A549 (cell line): ENCODE data around the gene LRIG3. TPM values are rescaled to one million over a fixed set of nuclear protein-coding genes. Genes with fewer than 3 reads are reported as not detected.

Source experiments
- ATAC-seq, 2 experiments: fragments of 200-7000 bp in 1 of 2; fragments of >200 bp in 1 of 2; cut with Nextera tagmentation in 1 of 2; cut with Tn5 transposase in 1 of 2; 3 replicates each; pipeline versions ENCODE4 v1.8.0 to v1.9.1; 2018 to 2020; ENCODE audit warnings: mild to moderate bottlenecking in 1 of 2, moderate library complexity in 1 of 2
- CTCF ChIA-PET: fragments of 300-600 bp; sonication (Branson Sonifier 250); formaldehyde crosslinking; extraction: SDS; loops from one replicate; lab custom pipeline; 2021; ENCODE audit warnings: antibody characterized with exemption, inconsistent platforms; lab: Yijun Ruan, JAX
- POLR2A ChIA-PET: fragments of 350-600 bp; formaldehyde crosslinking; extraction: SDS; loops from one replicate; lab custom pipeline; 2021; ENCODE audit warnings: antibody characterized with exemption, inconsistent platforms; lab: Yijun Ruan, JAX
- DNase-seq, 2 experiments: peaks; one replicate each; pipeline versions ENCODE4 v3.0.0 to v3.0.0-alpha.2; 2011 to 2016; ENCODE audit warnings: low read depth in 1 of 2, low spot score in 1 of 2
- FAIRE-seq: peaks from 2 replicates; lab custom pipeline; 2011; peaks lifted over from hg19 to GRCh38; lab: Jason Lieb, UNC
- H3K27ac ChIP-seq, 2 experiments: fragments of >200 bp; sonication (Bioruptor Twin); formaldehyde crosslinking; 3 replicates each; pipeline ENCODE4 v1.5.1; 2016 to 2017
- H3K4me1 ChIP-seq: fragments of >200 bp; sonication (Bioruptor Twin); formaldehyde crosslinking; 3 replicates; pipeline ENCODE4 v1.6.1; 2016
- H3K4me2 ChIP-seq: fragments of >200 bp; sonication (Bioruptor Twin); formaldehyde crosslinking; 3 replicates; pipeline ENCODE4 v1.6.1; 2016
- H3K4me3 ChIP-seq: fragments of >200 bp; sonication (Bioruptor Twin); formaldehyde crosslinking; 3 replicates; pipeline ENCODE4 v1.5.1; 2016
- H3K9me3 ChIP-seq: fragments of >200 bp; sonication (Bioruptor Twin); formaldehyde crosslinking; 3 replicates; pipeline ENCODE4 v1.6.1; 2016
- CBX8 ChIP-seq: fragments of 200-600 bp; sonication (generic); IDR thresholded peaks from 2 replicates; pipeline ENCODE4 v1.6.1; 2016
- CHD2 ChIP-seq: fragments of 150-350 bp; IDR thresholded peaks from 2 replicates; pipeline ENCODE4 v1.6.1; 2014; ENCODE audit warnings: low read length; ENCODE audit not compliant: partially characterized antibody
- ESRRA ChIP-seq: fragments of 150-350 bp; IDR thresholded peaks from 2 replicates; pipeline ENCODE4 v1.6.1; 2014; ENCODE audit warnings: mild to moderate bottlenecking, low read length, borderline replicate concordance
- FOSB ChIP-seq: fragments of 250-450 bp; sonication (Bioruptor Pico); IDR thresholded peaks from 2 replicates; pipeline ENCODE4 v1.5.0; 2020; ENCODE audit warnings: mild to moderate bottlenecking, moderate library complexity
- FOSL2 ChIP-seq, 2 experiments: fragments of 450-650 bp in 1 of 2; fragments of >200 bp in 1 of 2; sonication (Bioruptor Twin) in 1 of 2; formaldehyde crosslinking; IDR thresholded peaks; 2 replicates each; pipeline versions ENCODE4 v1.5.0 to v1.6.1; 2016 to 2020; ENCODE audit warnings: mild to moderate bottlenecking in 1 of 2, moderate library complexity in 1 of 2
- HEYL ChIP-seq: fragments of 250-450 bp; sonication (Bioruptor Pico); IDR thresholded peaks from 2 replicates; pipeline ENCODE4 v1.8.0; 2021; ENCODE audit warnings: mild to moderate bottlenecking, moderate library complexity
- HOXB13 ChIP-seq: fragments of 250-450 bp; sonication (Bioruptor Pico); IDR thresholded peaks from 2 replicates; pipeline ENCODE4 v1.5.0; 2020; ENCODE audit warnings: low read depth, mild to moderate bottlenecking, moderate library complexity
- HOXB5 ChIP-seq: fragments of 250-450 bp; sonication (Bioruptor Pico); IDR thresholded peaks from 2 replicates; pipeline ENCODE4 v1.5.0; 2020; ENCODE audit warnings: mild to moderate bottlenecking, moderate library complexity
- JUN ChIP-seq, 2 experiments: fragments of >200 bp; sonication (Bioruptor Twin); formaldehyde crosslinking; IDR thresholded peaks; 2 replicates in 1 of 2; 3 replicates in 1 of 2; pipeline ENCODE4 v1.6.1; 2016 to 2017
- KDM1A ChIP-seq: fragments of 200-600 bp; sonication (generic); IDR thresholded peaks from 2 replicates; pipeline ENCODE4 v1.6.1; 2016; ENCODE audit warnings: low read depth, mild to moderate bottlenecking
- KDM5A ChIP-seq: fragments of 200-600 bp; sonication (generic); IDR thresholded peaks from 2 replicates; pipeline ENCODE4 v1.6.1; 2016; ENCODE audit warnings: antibody characterized with exemption, mild to moderate bottlenecking
- NFE2L2 ChIP-seq: fragments of 150-350 bp; conservative IDR thresholded peaks from 2 replicates; pipeline ENCODE4 v1.6.1; 2014; ENCODE audit warnings: low read length
- RNF2 ChIP-seq: fragments of 200-600 bp; sonication (generic); IDR thresholded peaks from 2 replicates; pipeline ENCODE4 v1.6.1; 2016; ENCODE audit warnings: low read depth, mild to moderate bottlenecking, antibody characterized with exemption, moderate library complexity, borderline replicate concordance
- SREBF2 ChIP-seq: fragments of 450-650 bp; IDR thresholded peaks from 2 replicates; pipeline ENCODE4 v1.6.1; 2014; ENCODE audit warnings: mild to moderate bottlenecking, moderate library complexity
- TP53 ChIP-seq: fragments of 250-450 bp; sonication (Bioruptor Pico); IDR thresholded peaks from 2 replicates; pipeline ENCODE4 v1.5.0; 2021; ENCODE audit warnings: mild to moderate bottlenecking, moderate library complexity
- ZC3H11A ChIP-seq: fragments of 450-650 bp; IDR thresholded peaks from 2 replicates; pipeline ENCODE4 v1.6.1; 2014; ENCODE audit warnings: antibody characterized with exemption, mild to moderate bottlenecking
- WGBS: methylation state at CpG from one replicate; pipeline ENCODE4 v1.1.6; 2017; ENCODE audit errors: missing lambda C conversion rate; 5-methylcytosine and 5-hydroxymethylcytosine counted together
- polyA plus RNA-seq, 4 experiments: library from polyadenylated mRNA; depleted of rRNA in 3 of 4; stranded (reverse); fragments of >200 nt; fragmentation: RNase III in 1 of 4; extraction: RNeasy Plus Mini Kit Qiagen cat#74134 plus additional on column Dnase treatment in 1 of 4; gene quantifications; 2 replicates in 3 of 4; 3 replicates in 1 of 4; pipeline ENCODE4 v1.2.3, GENCODE V29; 2011 to 2017
- TF ChIP-seq, protein P1 (sequence below): fragments of >200 bp; sonication (Bioruptor Twin); formaldehyde crosslinking; IDR thresholded peaks from 3 replicates; pipeline ENCODE4 v1.5.1; 2016
- TF ChIP-seq, protein P2 (sequence below): IDR thresholded peaks from 2 replicates; pipeline ENCODE4 v1.6.1; 2012
- TF ChIP-seq, protein P3 (sequence below): IDR thresholded peaks from 2 replicates; pipeline ENCODE4 v1.6.1; 2012; ENCODE audit warnings: low read depth, borderline replicate concordance
- TF ChIP-seq, protein P4 (sequence below): fragments of 250-450 bp; sonication (Bioruptor Pico); IDR thresholded peaks from 2 replicates; pipeline ENCODE4 v1.5.0; 2021; ENCODE audit warnings: mild to moderate bottlenecking, moderate library complexity, borderline replicate concordance

LRIG3 gene
- polyA plus RNA-seq, 2 of the 4 experiments (the other 2 are of a cell fraction), result 3.7 to 16.4 TPM

DNA sequence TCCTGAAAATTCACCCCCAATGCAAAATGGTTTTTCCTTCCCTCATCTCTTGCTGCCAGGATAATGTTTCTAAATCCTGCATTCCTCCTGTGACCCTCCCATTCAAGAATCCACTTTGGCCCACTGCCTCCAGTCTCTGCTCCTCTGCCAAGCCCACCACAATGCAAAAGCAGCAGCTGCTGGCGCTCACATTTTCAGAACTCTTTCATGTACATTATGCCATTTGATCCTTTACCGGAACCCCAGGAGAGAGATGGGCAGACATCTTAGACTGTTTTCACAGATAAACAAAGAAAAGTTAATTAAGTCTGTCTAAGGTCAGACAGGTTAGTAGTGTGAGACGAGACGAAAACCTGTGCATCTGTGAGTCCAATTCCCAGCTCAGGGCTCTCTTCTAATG lies 12.9 kb downstream of the LRIG3 start:
- FAIRE-seq (no peak), ATAC-seq (no peak), DNase-seq (no peak)
- 91% methylated on average over 4 of the region's 4 CpGs for WGBS
- Histone ChIP-seq H3K4me2 (no peak overlapping the region), H3K4me1 (no peaks in the 10 kb centered on the region), H3K27ac (no peak overlapping the region), H3K9me3 (0 out of 3 replicates have a peak, but pooled peaks cover 6% of the 10 kb centered on the region), H3K4me3 (no peak overlapping the region)
- ChIA-PET POLR2A (no interaction called here), CTCF (no interaction called here)
- TF ChIP-seq NFE2L2, result no peak
- TF ChIP-seq, protein P1, sequence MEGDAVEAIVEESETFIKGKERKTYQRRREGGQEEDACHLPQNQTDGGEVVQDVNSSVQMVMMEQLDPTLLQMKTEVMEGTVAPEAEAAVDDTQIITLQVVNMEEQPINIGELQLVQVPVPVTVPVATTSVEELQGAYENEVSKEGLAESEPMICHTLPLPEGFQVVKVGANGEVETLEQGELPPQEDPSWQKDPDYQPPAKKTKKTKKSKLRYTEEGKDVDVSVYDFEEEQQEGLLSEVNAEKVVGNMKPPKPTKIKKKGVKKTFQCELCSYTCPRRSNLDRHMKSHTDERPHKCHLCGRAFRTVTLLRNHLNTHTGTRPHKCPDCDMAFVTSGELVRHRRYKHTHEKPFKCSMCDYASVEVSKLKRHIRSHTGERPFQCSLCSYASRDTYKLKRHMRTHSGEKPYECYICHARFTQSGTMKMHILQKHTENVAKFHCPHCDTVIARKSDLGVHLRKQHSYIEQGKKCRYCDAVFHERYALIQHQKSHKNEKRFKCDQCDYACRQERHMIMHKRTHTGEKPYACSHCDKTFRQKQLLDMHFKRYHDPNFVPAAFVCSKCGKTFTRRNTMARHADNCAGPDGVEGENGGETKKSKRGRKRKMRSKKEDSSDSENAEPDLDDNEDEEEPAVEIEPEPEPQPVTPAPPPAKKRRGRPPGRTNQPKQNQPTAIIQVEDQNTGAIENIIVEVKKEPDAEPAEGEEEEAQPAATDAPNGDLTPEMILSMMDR, result no peak
- TF ChIP-seq SREBF2, result no peak
- TF ChIP-seq, protein P2, sequence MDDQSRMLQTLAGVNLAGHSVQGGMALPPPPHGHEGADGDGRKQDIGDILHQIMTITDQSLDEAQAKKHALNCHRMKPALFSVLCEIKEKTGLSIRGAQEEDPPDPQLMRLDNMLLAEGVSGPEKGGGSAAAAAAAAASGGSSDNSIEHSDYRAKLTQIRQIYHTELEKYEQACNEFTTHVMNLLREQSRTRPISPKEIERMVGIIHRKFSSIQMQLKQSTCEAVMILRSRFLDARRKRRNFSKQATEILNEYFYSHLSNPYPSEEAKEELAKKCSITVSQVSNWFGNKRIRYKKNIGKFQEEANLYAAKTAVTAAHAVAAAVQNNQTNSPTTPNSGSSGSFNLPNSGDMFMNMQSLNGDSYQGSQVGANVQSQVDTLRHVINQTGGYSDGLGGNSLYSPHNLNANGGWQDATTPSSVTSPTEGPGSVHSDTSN, result no peak
- TF ChIP-seq, protein P3, sequence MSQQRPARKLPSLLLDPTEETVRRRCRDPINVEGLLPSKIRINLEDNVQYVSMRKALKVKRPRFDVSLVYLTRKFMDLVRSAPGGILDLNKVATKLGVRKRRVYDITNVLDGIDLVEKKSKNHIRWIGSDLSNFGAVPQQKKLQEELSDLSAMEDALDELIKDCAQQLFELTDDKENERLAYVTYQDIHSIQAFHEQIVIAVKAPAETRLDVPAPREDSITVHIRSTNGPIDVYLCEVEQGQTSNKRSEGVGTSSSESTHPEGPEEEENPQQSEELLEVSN, result no peak
- no peak for TF ChIP-seq JUN (IDR thresholded peaks at IDR 0.05)

DNA sequence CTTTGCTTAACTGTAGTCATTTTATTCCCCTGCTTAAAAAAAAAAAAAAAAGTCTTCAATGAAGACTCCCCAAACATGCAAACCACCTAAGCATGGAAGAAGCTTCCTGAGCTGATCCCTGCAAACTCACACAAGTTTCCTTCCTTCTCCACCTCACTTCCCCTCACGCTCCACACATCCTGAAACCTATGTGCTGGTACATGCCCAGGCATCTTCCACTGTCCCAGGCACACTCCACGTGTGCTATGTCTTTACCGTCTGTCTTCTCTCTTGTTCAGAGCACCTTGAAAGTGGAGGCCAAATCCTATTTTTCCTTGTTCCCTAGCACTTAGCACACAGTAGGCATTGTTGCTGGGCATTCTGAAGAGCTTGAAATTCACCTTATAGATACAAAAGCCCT lies 13.4 kb downstream of the LRIG3 start:
- H3K4me1 ChIP-seq, result no peaks in the 10 kb centered on the region
- ATAC-seq, result no peak
- 0 out of 3 replicates have a peak, but pooled peaks cover 6% of the 10 kb centered on the region for H3K9me3 ChIP-seq
- H3K4me2 ChIP-seq, result no peak overlapping the region
- FAIRE-seq, result no peak
- CTCF ChIA-PET, result no interaction called here
- no peak overlapping the region for H3K4me3 ChIP-seq
- POLR2A ChIA-PET, result no interaction called here
- TF ChIP-seq TP53 (no peak), ESRRA (no peak), CHD2 (no peak), HEYL (CRISPR knock-in tag) (no peak), KDM5A (no peak), ZC3H11A (no peak), CBX8 (no peak), HOXB5 (CRISPR knock-in tag) (no peak), HOXB13 (no peak), FOSB (CRISPR knock-in tag) (no peak), RNF2 (no peak), KDM1A (no peak), NFE2L2 (no peak), FOSL2 (IDR thresholded peaks at IDR 0.05) (no peak), FOSL2 (CRISPR knock-in tag; IDR thresholded peaks at IDR 0.05) (no peak)
- TF ChIP-seq, protein P4, sequence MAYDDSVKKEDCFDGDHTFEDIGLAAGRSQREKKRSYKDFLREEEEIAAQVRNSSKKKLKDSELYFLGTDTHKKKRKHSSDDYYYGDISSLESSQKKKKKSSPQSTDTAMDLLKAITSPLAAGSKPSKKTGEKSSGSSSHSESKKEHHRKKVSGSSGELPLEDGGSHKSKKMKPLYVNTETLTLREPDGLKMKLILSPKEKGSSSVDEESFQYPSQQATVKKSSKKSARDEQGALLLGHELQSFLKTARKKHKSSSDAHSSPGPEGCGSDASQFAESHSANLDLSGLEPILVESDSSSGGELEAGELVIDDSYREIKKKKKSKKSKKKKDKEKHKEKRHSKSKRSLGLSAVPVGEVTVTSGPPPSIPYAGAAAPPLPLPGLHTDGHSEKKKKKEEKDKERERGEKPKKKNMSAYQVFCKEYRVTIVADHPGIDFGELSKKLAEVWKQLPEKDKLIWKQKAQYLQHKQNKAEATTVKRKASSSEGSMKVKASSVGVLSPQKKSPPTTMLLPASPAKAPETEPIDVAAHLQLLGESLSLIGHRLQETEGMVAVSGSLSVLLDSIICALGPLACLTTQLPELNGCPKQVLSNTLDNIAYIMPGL (CRISPR knock-in tag), result no peak
- TF ChIP-seq, protein P2, result no peak
- no peak for DNase-seq
- 92% methylated on average over 3 of the region's 3 CpGs for WGBS
- H3K27ac ChIP-seq, result no peak overlapping the region
